DND-41 (cell line): ENCODE measurements around the gene ATXN1.

Source experiments
- EZH2 ChIP-seq: IDR thresholded peaks from 3 replicates; pipeline ENCODE4 v1.6.1; 2012; ENCODE audit warnings: borderline replicate concordance, low read depth, mild to moderate bottlenecking, moderate library complexity, low read length, inconsistent platforms; ENCODE audit not compliant: severe bottlenecking
- TF ChIP-seq, protein P1 (sequence below): IDR thresholded peaks from 2 replicates; pipeline ENCODE4 v1.5.1; 2012; ENCODE audit warnings: borderline replicate concordance, low read length, moderate library complexity, mild to moderate bottlenecking; ENCODE audit not compliant: poor library complexity, severe bottlenecking; ENCODE audit errors: extremely low read depth

GRCh38 chr6:16544521-16544920 is 216.7 kb downstream of the ATXN1 start:
- no peak for TF ChIP-seq EZH2
- TF ChIP-seq, protein P1, sequence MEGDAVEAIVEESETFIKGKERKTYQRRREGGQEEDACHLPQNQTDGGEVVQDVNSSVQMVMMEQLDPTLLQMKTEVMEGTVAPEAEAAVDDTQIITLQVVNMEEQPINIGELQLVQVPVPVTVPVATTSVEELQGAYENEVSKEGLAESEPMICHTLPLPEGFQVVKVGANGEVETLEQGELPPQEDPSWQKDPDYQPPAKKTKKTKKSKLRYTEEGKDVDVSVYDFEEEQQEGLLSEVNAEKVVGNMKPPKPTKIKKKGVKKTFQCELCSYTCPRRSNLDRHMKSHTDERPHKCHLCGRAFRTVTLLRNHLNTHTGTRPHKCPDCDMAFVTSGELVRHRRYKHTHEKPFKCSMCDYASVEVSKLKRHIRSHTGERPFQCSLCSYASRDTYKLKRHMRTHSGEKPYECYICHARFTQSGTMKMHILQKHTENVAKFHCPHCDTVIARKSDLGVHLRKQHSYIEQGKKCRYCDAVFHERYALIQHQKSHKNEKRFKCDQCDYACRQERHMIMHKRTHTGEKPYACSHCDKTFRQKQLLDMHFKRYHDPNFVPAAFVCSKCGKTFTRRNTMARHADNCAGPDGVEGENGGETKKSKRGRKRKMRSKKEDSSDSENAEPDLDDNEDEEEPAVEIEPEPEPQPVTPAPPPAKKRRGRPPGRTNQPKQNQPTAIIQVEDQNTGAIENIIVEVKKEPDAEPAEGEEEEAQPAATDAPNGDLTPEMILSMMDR, result no peak
